GM18499 (cell line): ENCODE results near the gene EPHA10.

Experiments
- ATAC-seq: cut with Tn5 transposase; IDR thresholded peaks from one replicate; pipeline ENCODE4 v1.9.1; 2021; ENCODE audit warnings: moderate number of reproducible peaks; ENCODE audit not compliant: insufficient read depth, unreplicated experiment

EPHA10 gene

GRCh38 chr1:37682334-37682987 is 82.5 kb downstream of the EPHA10 start:
- no peak for ATAC-seq

- no peak for ATAC-seq
Observed at GRCh38 chr1:37680933-37681332, 84.0 kb downstream of the EPHA10 start.

GRCh38 chr1:37677808-37678207 is 87.1 kb downstream of the EPHA10 start:
- ATAC-seq: no peak

- no peak for ATAC-seq
Observed at GRCh38 chr1:37677143-37677439, 87.8 kb downstream of the EPHA10 start.

- no peak for ATAC-seq
Observed at GRCh38 chr1:37676281-37677142, 88.4 kb downstream of the EPHA10 start.

- ATAC-seq: no peak
Observed at GRCh38 chr1:37673920-37674319, 91.0 kb downstream of the EPHA10 start.

GRCh38 chr1:37672136-37672870 is 92.6 kb downstream of the EPHA10 start:
- ATAC-seq: no peak

- no peak for ATAC-seq
Observed at GRCh38 chr1:37671261-37671660, 93.7 kb downstream of the EPHA10 start.

- no peak for ATAC-seq
Observed at GRCh38 chr1:37670133-37670532, 94.8 kb downstream of the EPHA10 start.

- no peak for ATAC-seq
Observed at GRCh38 chr1:37667023-37667671, 97.8 kb downstream of the EPHA10 start.

GRCh38 chr1:37666241-37666867 is 98.6 kb downstream of the EPHA10 start:
- no peak for ATAC-seq
